Vagina (tissue), 2 donors: ENCODE results near the gene ATAD1. TPM values are rescaled to one million over a fixed set of nuclear protein-coding genes. Genes with fewer than 3 reads are reported as not detected.
"Not testable (repeated sequence)": the region's sequence is repeated elsewhere in the genome, so short reads cannot be mapped to it uniquely, and the experiment has no call there.

ENCODE experiments used
- DNase-seq, 2 donors: peaks; one replicate each; pipeline ENCODE4 v3.0.0-alpha.2; 2017; ENCODE audit errors: extremely low spot score in 2 of 2
- H3K27ac ChIP-seq: fragments of 200-600 bp; sonication (generic); one replicate; pipeline ENCODE4 v1.5.1; 2019
- H3K27me3 ChIP-seq: fragments of 200-600 bp; sonication (generic); one replicate; pipeline ENCODE4 v1.5.1; 2019
- H3K36me3 ChIP-seq, 2 donors: fragments of 200-600 bp; sonication (generic); one replicate each; pipeline ENCODE4 v1.5.1; 2017 to 2019
- H3K4me1 ChIP-seq: fragments of 200-600 bp; sonication (generic); one replicate; pipeline ENCODE4 v1.5.1; 2019
- H3K4me3 ChIP-seq, 2 donors: fragments of 200-600 bp; sonication (generic); 1 replicate in 1 of 2; 2 replicates in 1 of 2; pipeline ENCODE4 v1.5.1; 2016 to 2019
- H3K9me3 ChIP-seq: fragments of 200-600 bp; sonication (generic); one replicate; pipeline ENCODE4 v1.5.1; 2019
- CTCF ChIP-seq, 3 experiments: fragments of 450-650 bp in 2 of 3; fragments of 200-600 bp in 1 of 3; sonication (generic) in 1 of 3; IDR thresholded peaks; one replicate each; pipeline ENCODE4 v1.5.1; 2017 to 2019; ENCODE audit warnings: antibody characterized with exemption in 3 of 3, mild to moderate bottlenecking in 2 of 3, moderate library complexity in 2 of 3
- POLR2A ChIP-seq, 2 donors: fragments of 450-650 bp; IDR thresholded peaks; one replicate each; pipeline ENCODE4 v1.6.1; 2017; ENCODE audit warnings: antibody characterized with exemption in 2 of 2, mild to moderate bottlenecking in 2 of 2, moderate library complexity in 2 of 2
- POLR2AphosphoS5 ChIP-seq, 2 donors: sonication (generic); formaldehyde crosslinking; IDR thresholded peaks; one replicate each; pipeline ENCODE4 v1.9.0; 2017; ENCODE audit warnings: antibody characterized with exemption in 2 of 2, mild to moderate bottlenecking in 2 of 2, low read depth in 1 of 2; ENCODE audit not compliant: insufficient read depth in 1 of 2
- intact Hi-C: fragments of 100-400 bp; cut with DNase I; formaldehyde crosslinking; loops from one replicate; pipeline ENCODE4 v1.15.1; 2023
- total RNA-seq: library from RNA; depleted of rRNA; stranded (reverse); fragments of >200 nt; gene quantifications from one replicate; pipeline ENCODE4 v1.2.3, GENCODE V29; 2016

Gene ATAD1
- total RNA-seq, 1 donor from 2014 or later, result 44.7 TPM

GRCh38 chr10:87852089-87852488, 34.1 kb upstream of the ATAD1 start:
- H3K4me1 ChIP-seq, result peaks cover 6% of the 10 kb centered on the region
- TF ChIP-seq POLR2A (IDR thresholded peaks at IDR 0.05) (no peak), POLR2AphosphoS5 (IDR thresholded peaks at IDR 0.05; ENCODE audit: insufficient read depth in 1 of 2, low read depth in 1 of 2) (no peak), CTCF (IDR thresholded peaks at IDR 0.05) (no peak)
- H3K9me3 ChIP-seq, result no peaks in the 10 kb centered on the region
- no peak overlapping the region for H3K27ac ChIP-seq
- intact Hi-C loops, result no loop called here
- H3K27me3 ChIP-seq, result no peaks in the 10 kb centered on the region
- no peak overlapping the region for H3K4me3 ChIP-seq
- H3K36me3 ChIP-seq, result no peaks in the 10 kb centered on the region
- DNase-seq, result no peak

GRCh38 chr10:87850742-87851205, 32.7 kb upstream of the ATAD1 start:
- no peak overlapping the region for H3K4me3 ChIP-seq
- H3K27ac ChIP-seq, result peak overlapping the region; percentile 53
- intact Hi-C loops, result no loop called here
- H3K4me1 ChIP-seq, result peaks cover 6% of the 10 kb centered on the region
- no peaks in the 10 kb centered on the region for H3K9me3 ChIP-seq
- no peaks in the 10 kb centered on the region for H3K27me3 ChIP-seq
- no peaks in the 10 kb centered on the region for H3K36me3 ChIP-seq
- no peak for DNase-seq
- TF ChIP-seq POLR2A (IDR thresholded peaks at IDR 0.05) (no peak), CTCF (IDR thresholded peaks at IDR 0.05) (peak; percentile 51 to 66 (median 63)), POLR2AphosphoS5 (IDR thresholded peaks at IDR 0.05; ENCODE audit: insufficient read depth in 1 of 2, low read depth in 1 of 2) (peak in 1 of 2 donors; percentile 21)

- intact Hi-C loops, result no loop called here
- DNase-seq, result no peak
- Histone ChIP-seq H3K4me3 (no peak overlapping the region), H3K9me3 (no peaks in the 10 kb centered on the region), H3K36me3 (no peaks in the 10 kb centered on the region), H3K27me3 (no peaks in the 10 kb centered on the region), H3K27ac (no peak overlapping the region), H3K4me1 (peaks cover 6% of the 10 kb centered on the region)
- TF ChIP-seq CTCF (IDR thresholded peaks at IDR 0.05) (no peak), POLR2AphosphoS5 (IDR thresholded peaks at IDR 0.05; ENCODE audit: insufficient read depth in 1 of 2, low read depth in 1 of 2) (no peak), POLR2A (IDR thresholded peaks at IDR 0.05) (no peak)
Measured at GRCh38 chr10:87849001-87849400, 31.0 kb upstream of the ATAD1 start.

- Histone ChIP-seq H3K27me3 (no peaks in the 10 kb centered on the region), H3K9me3 (no peaks in the 10 kb centered on the region), H3K27ac (no peak overlapping the region), H3K36me3 (no peaks in the 10 kb centered on the region), H3K4me3 (no peak overlapping the region), H3K4me1 (peaks cover 6% of the 10 kb centered on the region)
- TF ChIP-seq CTCF (IDR thresholded peaks at IDR 0.05) (no peak), POLR2A (IDR thresholded peaks at IDR 0.05) (no peak), POLR2AphosphoS5 (IDR thresholded peaks at IDR 0.05; ENCODE audit: insufficient read depth in 1 of 2, low read depth in 1 of 2) (no peak)
- intact Hi-C loops, result no loop called here
- DNase-seq, result no peak
Measured at GRCh38 chr10:87847550-87847949, 29.5 kb upstream of the ATAD1 start.

GRCh38 chr10:87846711-87847110, 28.7 kb upstream of the ATAD1 start:
- H3K9me3 ChIP-seq, H3K27ac ChIP-seq, H3K4me1 ChIP-seq, H3K27me3 ChIP-seq, DNase-seq, H3K4me3 ChIP-seq, intact Hi-C loops, H3K36me3 ChIP-seq: not testable (repeated sequence)
